ENCODE measurements around the gene FBLN5.
"Not testable (repeated sequence)": the region's sequence is repeated elsewhere in the genome, so short reads cannot be mapped to it uniquely, and the experiment has no call there.

FBLN5 gene

DNA sequence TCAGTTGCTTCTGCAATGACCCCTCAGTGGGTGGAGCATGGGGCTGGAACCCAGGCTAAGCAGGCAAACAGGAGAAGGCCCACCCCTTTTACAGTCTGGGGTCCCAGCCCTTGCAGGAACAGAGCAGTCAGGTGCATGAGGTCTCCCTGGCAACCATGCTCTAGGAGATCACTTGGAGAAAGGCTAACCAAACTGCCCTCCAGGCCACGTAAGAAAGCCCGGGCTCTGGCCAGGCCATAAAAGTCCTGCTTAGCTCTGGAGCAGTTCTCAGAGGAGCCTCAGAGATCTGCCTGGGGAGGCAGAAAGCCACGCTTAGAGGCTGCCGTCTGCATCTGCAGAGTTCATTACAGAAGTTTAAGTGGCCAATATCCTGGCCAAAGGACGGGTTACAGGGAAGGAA, 65.1 kb downstream of the FBLN5 start:
- DNase-seq, result no peak

DNA sequence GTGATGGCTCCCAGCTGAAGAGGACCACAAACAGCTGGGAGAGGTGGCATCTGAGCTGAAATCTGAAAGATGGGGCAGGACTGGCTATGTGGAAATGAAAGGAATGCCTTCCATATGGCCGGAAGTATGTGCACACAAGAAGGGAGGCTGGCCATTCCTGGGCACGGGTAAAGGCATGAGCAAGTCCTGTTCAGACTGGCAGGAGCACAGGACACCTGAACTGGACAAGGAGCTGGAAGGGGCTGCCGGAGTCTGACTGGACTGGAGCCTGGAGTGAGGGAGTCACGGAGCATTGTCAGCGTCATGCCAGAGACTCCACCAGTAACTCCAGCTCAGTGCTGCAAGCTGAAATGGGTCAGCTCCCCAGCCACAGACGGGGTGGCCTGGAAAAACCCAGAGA, 68.3 kb downstream of the FBLN5 start:
- no peak for DNase-seq

DNA sequence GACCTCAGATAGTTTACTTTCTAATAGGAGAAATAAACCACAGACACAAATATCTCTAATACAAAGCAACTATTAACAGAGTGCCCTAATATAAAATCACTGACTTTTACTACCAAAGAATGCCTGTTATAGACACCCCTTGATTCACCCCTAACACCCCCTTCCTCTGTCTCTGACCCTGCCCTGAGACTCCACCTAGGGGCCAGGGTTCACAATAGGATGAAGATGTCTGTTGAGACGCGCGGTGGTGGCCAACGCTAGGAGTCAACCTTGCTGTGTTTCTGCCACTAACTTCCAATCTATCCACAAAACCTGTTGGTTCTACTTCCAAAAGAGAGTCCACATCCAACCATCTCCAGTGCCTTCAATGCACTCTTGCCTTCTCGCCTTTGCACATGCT, 69.2 kb downstream of the FBLN5 start:
- DNase-seq, result no peak

DNA sequence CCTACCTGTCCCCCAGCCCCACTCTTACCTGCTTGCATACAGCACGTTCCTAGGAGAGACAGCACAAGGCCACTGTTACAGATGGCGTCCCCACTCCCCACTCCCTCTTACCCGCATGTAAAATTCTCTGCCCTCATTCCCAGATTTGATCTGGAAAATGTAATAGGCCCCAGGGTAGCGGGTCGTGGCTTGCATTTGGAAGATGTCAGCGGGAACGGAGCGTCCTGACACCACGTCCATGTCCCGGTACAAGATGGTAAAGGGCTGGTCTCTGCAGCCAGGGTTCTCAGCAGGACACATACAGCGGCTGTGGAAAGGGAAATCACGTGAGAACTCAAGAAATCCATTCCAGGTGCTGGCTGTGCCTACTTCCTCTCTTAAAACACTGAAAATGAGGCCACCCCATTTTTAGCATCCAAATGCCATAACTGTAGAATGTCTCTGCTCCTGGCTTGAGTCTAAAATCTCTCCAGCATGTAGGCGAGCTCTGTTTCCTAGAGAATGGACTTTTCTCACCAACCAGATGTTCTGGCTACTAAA, 70.0 kb downstream of the FBLN5 start:
- no peak for DNase-seq

DNA sequence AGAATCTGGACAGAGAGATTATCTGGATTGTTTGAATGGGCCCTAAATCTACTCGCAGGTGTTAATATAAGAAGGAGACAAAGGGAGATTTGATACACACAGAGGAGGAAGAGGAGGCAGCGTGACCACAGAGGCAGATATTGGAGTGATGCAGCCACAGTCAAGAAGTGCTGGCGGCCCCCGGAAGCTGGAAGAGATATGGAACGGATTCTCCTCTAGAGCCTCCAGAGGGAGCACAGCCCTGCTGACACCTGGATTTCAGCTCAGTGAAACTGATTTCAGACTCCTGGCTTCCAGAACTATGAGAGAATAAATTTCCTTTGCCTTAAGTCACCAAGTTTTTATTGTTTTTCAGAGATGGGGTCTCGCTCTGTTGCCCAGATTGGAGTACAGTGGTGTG, 71.0 kb downstream of the FBLN5 start:
- DNase-seq, result no peak

DNA sequence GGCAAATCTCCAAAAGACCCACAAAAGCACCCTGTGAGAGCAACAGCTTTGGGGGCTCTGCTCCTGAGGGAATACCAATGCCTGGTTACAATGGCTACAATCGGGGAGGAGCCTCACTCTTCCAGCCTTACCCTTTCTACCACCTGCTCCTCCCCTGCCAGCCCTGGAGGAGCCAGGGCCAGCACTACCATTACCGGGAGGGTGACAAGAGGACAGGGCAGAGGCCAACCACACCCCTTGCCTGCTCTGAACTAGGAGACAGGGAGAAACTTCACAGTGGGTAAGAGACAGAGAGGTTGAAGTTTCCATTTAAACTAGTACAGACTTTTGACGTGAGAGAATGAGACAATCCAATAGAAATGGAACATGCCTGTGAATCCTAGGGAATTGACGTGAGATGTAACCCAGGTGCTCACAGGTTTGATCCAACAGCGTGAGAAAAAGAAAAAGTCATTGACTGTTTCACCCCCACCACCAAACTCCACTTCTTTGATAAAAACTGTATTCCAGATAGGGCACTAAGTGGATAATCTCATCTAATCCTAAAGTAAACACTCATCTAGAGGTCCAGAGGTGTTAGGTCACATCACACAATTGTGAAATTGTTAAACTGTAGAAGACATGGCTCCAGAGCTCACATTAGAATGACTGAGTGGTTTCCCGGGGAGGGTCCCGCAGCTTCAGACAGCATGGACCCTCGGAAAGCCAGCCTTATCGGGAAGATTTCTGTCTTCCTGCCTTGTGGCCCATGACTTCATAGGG, 71.8 kb downstream of the FBLN5 start:
- DNase-seq, result no peak

DNA sequence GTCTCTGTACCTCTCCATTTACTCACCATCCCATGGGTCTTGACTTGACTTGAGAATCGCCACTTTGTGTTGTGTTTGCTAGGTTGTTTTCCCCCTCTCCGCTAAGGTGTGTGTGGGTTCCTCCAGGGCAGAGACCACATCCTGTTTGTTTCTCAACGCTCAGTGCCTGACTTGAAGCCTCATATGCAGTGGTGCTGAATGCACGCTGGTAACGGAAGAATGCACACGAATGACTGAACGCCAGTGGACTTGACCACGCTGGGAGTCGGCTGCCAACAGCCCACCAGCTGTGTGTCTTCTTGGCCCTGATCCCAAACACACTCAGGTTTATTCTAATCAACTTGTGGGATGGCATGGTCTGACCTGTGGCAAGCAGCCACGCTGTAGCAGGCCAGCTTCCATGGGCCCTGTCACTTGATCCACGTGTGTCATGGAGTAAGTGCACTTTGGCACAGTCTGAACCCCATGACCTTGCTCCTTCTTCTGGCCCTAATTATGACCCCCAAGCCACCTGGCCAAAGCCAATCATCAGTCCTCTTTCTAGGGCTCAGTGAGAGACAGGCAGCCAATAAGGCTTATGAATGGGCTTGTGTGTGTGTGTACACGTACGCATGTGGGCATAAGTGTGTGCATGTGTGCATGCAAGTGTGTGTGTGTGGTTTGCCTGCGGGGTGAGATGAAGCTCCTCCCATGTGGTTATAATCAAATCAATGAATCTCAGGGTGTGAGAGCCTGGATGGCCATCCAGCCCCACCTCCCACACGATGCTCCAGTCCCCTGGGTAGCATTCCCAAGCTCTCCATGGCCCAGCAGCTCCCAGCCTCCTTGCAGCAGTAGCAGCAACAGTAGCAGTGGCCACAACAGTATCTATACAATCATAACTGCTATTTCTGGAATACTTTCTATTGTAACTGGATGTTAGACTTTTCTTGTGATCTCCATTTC, 73.8 kb downstream of the FBLN5 start:
- peak; percentile 91 for DNase-seq

DNA sequence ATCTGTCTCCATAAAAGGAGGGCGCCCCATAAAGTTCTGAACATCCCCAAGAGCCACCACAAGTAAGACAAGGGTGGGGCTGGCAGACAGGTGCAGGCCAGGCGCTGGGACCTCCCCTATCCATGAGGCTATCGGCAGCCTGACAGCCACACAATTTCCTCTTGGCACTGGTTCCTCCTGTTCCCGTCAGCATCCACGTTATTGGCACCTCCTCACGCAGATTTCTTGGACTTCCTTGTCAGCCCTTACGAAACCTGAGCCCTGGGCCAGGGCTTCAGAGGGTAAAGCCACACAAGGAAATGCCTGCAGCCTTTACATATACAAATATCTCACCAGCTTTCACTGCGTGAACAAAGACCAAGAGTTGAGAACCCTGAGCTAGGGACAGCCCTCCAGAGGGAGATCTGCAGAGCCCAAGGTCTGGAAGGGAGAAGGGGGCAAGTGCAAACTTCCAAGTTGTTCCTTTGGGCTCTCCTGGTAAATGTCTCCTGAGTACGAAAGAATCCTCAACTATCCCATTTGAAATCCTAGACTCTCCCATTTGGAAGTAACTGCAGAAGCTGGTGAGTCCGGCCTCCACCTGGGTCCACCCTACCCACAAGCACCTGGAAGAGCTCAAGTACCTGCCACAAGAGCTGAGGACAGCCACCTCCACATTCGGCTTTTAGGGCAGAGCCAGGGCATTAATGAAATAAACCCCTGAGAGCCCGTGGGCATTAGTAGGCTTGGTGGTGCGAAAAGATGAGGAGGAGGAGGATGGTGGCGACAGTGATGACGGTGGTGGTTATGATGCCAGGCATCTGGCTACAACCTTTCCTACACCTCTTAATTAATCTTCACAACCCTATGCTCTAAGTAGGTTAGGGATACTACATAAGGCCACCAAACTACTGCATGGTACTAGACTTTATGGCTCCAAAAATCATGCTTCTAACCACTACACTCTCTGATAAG, 74.7 kb downstream of the FBLN5 start:
- DNase-seq, result peak; percentile 40

DNA sequence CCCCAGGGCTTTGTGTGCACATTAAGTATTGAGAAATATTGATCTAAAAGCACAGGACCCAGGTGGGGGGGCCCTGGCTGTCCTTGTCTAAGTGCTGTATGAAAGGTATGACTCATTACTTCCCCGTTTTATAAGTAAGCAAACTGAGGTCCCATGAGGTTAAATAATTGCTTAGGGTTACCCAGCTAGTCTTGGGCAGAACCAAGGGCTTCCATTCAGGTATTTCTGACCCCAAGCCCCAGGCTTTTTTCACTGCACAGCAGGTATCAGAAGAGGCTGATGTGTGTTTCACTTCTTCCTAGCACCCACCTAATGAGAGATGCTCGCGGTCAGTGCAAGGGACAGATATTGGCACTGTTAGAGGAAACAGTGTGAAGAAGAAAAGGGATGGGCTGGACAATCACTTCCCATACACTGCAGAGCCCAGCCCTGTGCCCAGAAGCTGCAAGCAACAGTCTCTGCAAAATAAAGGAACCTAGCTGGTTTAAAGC, 75.4 kb downstream of the FBLN5 start:
- DNase-seq, result peak; percentile 75

DNA sequence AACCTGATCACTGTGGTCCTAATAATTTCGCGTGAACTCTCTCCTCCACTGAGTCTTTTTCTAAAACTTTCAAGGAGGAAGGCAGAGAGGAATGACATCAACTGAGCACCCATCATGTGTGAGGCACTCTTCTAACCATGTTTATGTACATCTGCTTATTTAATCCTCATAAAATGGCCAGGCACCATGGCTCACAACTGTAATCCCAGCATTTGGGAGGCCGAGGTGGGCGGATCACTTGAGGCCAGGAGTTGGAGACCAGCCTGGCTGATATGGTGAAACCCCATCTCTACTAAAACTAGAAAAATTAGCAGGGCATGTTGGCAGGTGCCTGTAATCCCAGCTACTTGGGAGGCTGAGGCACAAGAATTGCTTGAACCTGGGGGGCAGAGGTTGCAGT, 76.1 kb downstream of the FBLN5 start:
- not testable (repeated sequence) for DNase-seq

DNA sequence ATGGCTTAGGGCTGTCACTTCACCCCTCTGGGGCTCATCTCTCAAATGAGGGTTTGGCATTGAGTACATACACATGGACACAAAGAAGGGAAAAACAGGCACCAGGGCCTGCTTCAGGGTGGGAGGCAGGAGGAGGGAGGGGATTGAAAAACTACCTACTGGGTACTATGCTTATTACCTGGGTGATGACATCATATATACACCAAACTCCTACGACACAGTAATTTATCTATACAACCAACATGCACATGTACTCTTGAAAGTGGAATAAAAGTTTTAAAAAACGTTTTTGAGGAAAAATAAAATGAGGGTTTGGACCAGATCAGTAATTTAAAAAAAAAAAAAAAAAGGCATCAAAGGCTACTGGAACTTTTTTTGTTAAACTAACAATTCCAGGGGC, 76.6 kb downstream of the FBLN5 start:
- DNase-seq, result no peak

DNA sequence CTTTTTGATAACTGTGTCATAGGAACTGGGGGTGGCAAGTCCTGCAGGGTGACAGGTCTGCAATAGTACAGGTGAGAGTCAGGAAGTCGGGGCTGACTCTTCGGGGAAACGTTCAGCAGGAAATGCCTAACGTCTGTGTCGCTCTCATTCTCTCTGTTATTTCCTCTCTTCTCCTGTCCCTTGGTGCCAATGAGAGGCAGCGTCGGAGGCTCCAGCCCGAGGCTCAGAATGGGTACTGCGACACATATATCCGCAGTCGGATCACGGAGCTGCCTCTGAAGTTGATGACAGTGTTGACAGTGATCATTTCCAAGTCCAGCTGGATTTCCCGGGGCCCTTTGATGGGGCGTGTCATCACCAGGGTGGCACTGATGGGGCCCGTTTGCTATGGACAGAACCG, 77.5 kb downstream of the FBLN5 start:
- DNase-seq, result peak; percentile 78

DNA sequence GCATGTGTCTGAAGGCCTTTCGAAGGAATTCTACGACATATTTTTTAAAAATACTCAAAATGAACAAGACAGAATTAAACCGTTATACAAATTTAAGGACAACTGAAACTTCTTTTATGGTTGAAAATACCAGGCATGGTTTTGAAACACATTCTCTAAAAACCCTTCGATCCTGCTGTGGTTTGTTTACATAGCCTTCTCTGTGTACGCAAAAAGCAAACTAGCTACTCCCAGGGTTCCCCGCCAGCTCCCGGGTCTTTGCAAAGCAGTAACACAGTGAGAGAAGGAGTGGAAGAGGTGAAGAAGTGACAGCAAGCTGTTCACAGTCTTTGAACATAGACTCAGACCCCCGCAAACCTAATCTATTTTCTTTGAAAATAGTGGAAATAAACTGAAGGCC, 77.9 kb downstream of the FBLN5 start:
- no peak for DNase-seq

DNA sequence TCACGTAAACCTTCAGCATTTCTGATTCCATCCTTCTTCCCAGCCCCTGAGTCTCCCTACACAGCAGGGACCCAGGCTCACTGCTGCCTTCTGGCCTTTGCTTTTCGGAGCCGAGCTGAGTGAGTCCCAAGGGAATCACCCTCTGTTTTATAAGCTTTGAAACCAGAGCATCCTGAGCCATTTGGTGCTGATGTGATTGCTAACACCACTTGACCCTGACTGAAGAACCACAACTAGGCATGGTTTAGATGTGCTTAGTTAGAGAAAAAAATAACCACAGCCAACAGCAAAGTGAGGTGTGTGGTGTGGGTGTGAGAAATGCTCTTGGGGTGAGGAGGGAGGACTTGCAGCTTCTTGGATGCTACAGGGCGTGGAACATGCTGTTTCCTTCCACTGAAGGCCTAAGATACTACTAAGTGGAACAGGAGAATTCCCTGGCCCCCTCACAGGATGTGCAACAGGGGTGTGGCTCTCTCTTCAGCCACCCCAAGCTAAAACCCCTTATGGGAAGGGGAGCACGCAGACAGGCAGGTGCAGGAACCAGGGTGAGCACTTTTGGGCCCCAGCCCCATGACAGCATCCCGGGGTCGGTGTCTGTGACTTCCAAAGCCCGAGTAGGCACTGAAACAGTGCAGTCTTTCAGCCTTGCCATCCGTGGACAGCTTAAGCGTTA, 80.0 kb downstream of the FBLN5 start, which contains the start of gene TC2N:
TC2N (minus strand) TSS at position 221 of the 673 bp plus-strand sequence. CDS start 53,767 bp downstream, outside the sequence.
- DNase-seq, result peak; percentile 84

DNA sequence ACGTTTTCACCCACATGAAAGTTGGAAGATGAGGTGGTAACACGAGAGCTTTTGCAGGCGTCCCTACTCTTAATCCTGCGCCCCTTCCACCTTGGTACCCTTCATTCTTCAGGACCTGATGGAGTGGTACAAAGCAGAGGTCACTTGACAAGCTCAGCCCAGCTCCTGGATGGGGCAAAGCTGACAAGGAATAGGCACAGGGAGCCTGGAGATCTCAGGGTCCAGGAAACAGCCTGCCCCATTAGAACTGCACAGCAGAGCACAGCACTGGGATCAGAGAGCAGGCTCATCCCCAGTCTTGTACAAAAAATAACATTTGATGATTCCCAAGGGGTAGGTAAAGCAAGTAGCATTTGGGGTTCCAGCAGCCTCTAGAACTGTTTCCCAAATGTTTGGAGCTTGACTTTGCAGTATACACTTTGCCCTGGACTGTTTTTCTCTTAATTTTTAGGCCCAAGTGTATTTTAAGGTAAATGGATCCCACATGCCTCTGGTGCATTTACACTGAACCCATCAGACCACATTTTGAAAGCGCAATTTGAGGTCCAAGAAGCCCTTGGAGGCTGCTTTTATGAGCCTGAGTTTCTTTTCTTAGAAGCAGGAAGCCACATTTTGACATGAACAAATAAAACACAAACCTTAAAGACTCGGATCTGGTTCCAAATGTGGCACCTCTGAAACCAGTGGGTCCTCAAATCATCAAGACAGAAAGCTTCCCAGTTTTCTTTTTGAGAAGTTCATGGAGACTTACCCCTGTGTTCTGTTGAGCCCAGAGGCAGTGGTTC, 80.8 kb downstream of the FBLN5 start:
- peak; percentile 52 for DNase-seq

DNA sequence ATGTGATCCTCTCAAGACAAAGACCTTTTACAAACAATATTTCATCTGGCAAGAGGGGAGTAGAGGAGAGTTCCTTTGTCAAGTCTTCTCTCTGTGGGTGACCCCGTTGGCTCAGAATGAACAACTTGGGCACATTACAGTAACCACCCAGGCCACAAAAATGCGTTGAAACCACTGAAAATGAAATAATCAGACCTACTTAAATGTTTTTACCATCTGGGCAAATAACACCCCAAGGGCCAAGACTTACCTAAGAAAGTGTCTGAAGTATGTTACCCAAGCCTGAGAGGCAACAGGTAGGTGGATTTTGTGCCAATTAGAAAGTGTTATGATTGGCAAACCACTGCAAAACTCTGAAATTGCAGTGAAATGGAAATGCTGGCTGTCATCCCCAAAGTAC, 81.4 kb downstream of the FBLN5 start:
- peak; percentile 79 for DNase-seq

DNA sequence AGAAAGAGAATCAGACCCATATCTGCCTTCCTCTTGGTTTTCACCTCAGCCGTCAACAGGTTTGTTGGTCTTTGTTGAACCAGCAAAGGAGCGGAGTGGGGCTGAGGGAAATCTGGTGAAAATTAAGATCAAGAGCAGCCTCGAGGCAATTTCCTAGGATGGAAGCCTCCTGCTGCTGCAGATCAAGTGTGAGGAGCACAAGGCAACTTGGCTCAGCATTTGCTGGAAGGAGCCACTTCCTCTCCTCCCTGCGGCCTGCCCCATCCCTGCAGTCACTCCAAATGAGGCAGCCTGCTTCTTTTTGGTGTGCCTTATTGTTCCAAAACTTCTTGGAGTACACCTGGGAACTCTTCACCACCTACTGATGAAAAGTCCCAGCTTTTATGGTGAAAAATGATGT, 85.1 kb downstream of the FBLN5 start:
- no peak for DNase-seq

DNA sequence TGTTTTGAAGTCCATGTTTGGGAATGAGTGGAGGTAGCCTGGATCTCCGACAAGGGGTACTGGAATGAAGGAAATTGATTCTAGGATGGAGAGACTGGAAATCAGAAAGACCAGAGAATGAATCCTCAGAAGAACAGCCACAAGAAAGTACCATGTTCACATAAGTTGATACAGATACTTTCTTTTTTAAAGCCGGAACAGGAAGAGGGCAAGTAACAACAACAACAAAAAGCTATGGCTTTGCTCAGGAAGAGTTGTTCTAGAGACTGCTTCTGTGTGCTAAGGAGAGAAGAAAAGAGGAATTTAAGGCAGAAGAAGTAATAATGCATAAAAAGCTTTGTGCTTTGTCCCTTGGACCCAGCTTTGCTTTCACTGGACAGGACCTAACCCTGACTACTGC, 86.4 kb downstream of the FBLN5 start:
- no peak for DNase-seq

DNA sequence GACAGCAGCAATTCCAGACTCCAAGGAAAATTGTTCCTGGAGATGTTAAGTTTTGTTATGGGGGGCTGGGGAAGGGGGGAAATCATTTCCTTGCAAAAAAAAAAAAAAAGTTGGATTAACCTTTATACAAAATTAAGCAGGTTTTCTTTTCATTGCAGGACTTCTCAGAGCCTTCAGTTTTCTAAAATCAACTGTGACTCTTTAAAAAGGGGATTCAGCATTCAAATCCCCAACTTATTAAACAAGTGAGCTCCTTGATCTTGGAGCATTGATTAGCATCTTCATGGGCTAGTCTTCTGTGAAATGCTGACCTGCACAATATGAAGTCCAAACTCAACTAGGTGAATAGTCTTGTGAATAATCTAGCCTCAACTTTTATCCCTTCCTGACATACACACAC, 87.3 kb downstream of the FBLN5 start:
- DNase-seq, result no peak

DNA sequence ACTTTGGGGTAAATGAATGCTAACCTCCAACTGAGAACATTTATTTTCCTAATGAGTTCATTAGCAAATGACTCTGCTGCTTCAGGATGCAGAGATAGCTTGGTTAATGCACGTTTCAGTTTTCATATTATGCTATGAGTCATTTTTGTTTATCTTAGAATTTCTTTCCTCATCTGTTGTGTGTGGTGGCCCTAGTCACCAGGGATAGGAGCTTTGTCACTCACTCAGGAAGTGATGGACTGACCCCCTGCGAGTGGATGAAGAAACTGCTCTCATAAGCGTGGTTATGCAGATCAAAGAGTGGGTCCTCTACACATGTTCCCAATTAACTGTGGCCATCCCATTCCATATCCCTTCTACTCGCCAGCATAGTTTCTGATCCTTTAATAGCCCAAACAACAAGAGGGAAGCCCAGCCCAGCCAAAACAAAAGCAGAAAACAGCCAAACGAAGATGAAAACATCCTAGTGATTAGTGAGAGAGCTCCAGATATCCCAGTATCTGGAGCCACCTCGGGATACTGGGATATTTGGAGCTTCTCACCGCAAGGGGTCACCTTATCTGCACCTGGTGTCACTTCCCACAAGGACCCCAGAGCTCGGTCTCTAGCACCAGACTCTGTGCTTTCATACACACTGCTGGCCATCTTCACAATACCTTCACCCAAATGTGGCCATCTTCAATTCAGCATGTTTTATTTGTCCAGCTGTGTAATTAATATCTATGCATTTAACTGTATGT, 88.8 kb downstream of the FBLN5 start:
- peak; percentile 65 for DNase-seq
